HG03354 (cell line): ENCODE data around the gene VAT1L.

Experiments used
- ATAC-seq: cut with Tn5 transposase; IDR thresholded peaks from one replicate; pipeline ENCODE4 v1.9.1; 2021; ENCODE audit warnings: mild to moderate bottlenecking; ENCODE audit not compliant: unreplicated experiment, poor library complexity, severe bottlenecking

The VAT1L gene

DNA sequence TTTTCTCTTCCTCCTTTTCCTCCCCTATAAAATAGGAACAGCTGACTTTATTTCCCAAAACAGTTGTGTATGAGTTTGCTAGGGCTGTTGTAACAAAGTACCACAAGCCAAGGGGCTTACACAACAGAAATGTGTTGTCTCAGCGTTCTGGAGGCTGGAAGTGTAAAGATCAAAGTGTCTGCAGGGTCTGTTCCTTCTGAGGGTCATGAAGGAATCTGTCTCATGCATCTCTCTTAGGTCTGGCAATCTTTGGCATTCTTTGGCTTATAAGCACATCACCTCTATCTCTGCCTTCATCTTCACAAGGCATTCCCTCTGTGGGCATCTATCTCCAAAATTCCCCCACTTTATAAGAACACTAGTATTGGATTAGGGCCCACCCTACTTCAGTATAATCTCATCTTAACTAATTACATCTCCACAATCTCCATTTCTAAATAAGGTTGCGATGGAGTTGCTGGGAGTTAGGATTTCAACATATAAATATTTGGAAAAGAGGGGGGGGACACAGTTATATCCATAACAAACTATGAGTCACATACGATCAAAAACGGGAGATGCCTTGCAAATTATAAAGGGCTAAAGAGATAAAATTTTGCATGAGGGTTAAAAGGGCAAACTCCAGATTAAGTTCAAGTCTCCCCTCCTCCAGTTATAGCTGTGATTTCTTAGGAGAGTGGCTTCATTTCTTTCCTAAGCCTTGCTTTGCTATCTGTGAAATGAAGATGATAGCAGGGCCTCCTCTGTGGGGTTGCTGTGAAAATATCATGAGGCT lies 109.7 kb downstream of the VAT1L start:
- no peak for ATAC-seq

DNA sequence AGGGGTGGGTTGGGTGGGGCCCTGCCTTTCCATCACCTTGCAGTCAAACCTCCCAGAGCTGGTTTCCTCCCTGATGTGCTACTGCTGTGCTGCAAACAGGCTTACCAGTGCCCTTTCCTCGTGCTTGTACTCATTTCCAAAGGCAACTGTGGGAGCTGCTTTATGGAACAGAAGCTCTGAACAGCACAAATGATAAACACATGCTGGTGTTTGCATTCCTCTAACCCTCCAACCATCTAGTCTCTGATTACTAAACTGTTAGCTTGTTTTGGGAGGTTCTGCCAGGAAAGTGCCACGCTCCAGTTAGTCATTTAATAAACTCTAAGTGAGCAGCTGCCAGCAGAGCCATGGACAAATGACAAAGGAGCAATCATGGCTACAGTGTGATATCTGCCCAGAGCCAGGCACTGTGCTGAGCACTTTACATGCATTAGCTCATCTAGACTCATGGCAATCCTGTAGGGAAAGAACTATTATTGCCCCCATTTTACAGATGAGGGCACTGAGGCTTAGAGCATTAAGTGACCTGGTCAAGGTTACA lies 110.4 kb downstream of the VAT1L start:
- ATAC-seq: no peak

DNA sequence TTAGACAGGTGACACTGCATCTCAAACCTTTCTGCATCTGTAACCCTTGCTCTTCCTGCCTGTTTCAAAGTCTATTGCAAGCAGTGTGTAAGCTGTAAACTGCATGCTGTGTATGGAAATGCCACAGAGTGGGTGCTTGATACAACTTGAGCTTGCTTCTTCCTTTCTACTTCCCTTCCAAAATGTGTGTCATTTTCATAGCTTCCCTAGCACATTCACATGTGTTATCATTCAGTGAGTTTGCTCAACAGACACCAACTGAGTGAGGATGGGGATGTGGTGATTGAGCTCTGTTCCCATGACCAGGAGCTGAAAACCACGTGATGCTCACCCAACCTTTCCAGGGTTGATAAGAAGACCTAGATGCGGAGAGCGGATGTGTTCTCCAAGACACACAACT lies 111.1 kb downstream of the VAT1L start:
- no peak for ATAC-seq

DNA sequence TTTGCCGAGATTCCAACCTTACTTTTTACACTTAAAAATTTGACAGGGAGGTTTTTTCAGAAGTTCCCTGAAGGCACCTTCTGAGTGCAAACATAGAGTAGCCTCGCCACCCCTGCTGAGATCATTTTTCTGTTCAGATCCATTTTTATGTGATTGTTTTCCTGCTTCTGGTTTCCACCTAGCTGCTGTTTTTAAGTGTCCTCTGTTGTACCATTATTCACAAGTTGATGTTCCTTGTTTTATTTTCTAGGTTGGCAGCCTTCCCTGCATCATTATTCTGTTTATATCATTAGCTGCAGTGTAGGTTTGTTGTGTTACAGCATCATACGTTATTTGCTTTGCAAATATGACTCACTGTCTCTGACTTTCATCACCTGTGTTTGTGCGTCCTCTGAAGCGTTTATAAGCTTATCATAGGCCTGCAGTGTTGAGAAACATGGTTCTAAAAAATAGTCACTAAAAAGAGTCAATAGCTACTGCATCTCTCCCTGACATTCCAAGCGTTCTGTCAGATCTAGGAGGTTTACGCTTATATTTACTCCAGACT lies 117.1 kb downstream of the VAT1L start:
- no peak for ATAC-seq

- no peak for ATAC-seq
Observed at GRCh38 chr16:77910021-77910420, 121.7 kb downstream of the VAT1L start.

DNA sequence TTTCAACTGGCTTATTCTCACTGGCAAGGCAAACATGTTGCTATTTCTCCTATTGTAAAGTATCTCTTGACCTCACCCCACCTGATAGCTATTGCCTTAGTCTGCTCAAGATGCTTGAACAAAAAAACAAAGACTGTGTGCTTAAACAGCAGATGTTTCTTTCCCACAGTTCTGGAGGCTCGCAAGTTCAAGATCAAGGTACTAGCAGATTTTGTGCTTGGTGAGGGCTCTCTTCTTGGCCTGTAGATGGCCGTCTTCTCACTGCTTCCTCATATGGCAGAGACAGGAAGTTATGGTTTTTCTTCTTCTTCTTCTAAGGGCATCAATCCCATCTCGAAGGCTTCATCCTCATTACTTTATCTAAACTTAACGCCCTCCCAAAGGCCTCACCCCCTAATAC lies 124.3 kb downstream of the VAT1L start:
- ATAC-seq: no peak

DNA sequence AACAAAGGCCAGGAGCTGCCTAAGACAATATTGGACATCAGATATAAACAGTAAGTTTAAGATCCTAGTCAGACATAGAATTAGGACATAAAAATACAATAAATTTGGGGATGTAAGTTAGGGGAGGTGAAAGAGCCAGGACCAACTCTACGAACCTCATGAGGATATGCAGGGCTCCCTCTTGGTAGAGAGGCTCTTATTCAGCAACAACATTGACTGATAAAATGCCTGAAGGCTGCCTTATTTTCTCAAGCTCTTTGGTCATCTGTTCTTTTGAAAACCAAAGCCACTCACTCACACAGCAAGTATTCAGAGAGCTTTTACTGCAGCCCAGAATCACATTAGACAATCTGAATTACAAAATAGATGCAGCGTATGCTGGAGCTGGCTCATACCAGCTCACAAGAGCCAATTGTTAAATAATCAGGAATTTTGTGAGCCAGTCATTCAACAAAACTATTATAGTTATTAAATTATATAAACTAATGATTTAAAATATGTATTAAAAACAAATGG lies 125.4 kb downstream of the VAT1L start:
- no peak for ATAC-seq

DNA sequence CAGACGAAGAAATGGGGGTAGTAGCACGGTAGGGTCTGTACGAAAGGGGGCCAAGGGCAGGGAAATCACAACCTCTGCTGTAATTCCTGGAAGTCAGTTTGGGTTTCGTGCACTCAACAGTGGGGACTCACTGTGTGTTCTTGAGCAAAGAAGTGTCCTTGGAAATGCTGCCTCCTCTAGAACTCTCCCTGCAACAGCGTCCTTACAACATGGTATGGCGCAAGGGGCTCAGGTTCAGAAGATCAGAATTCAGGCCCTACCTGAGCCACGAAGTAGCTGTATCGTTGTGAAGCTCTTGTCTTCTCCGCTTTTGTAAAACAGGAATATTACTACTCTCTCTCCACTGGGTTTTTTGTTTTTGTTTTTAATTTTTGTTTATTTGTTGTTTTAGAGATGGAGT lies 127.7 kb downstream of the VAT1L start:
- ATAC-seq: no peak

DNA sequence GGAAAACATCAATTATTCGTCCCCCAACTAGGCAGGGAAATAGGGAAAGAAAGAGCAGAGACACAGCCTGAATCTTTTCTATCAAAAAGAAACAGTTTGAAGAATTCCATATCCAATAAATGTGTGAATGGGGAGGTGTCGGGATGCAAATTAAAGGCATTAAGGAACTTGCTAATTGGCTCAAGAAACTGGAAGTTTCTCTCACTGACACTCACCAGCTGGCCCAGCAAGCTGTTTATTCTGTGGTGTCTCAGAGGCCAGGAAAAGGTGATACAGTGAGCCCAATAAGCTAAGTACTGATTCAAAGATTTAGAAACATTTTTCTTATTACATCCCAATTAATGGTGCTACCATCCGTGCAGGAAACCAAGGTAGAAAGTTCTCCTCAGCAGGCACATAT lies 129.6 kb downstream of the VAT1L start:
- no peak for ATAC-seq

GRCh38 chr16:77918809-77919707 lies 130.7 kb downstream of the VAT1L start:
- ATAC-seq: no peak

DNA sequence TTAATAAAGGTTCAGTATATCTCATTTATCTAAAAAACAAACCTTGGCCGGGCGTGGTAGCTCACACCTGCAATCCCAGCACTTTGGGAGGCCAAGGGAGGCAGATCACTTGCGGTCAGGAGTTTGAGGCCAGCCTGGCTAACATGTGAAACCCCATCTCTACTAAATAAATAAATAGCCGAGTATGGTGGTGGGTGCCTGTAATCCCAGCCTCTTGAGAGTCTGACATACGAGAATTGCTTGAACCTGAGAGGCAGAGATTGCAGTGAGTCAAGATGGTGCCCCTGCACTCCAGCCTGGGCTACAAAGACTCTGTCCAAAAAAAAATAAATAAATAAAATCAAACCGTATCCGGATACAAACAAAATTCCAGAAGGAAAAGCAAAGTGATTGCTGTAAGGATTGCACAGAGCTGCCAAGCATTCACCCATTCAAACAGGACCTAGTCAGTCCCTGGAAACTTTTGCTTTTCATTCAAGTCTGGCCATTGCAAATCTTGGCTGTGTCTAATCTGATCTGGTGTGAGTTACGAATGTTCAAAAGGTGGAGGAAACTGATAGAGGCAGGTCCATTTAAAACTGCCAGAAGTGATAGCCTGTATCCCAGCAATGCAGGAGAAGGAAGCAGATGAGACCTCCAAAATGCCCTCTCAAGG lies 131.5 kb downstream of the VAT1L start:
- no peak for ATAC-seq

GRCh38 chr16:77920984-77921383 lies 132.6 kb downstream of the VAT1L start:
- ATAC-seq: no peak

DNA sequence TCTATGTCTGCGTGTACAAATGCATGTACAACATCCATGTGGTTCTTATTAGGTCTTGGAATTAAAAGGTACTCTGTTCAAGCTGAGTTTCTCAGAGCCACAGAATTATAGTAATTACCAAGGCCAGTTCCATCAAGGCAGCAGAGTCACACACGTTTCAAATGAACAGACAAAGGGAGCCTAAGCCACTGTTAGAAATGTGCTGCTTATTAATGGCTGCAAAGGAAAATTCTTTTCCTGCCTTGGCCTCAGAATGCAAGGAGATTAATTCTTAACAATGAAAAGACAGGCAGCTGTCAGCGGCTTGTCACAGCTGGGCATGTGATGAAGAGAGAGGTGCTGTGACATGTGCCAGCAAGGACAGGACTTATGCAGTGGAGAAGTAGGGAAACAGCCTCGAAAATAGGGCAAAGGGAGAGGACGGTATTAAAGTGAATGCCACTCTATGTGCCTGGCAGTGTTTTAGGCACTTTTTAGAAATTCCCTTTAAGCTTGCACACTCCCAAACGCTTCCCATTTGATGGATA lies 133.9 kb downstream of the VAT1L start:
- ATAC-seq: no peak

GRCh38 chr16:77925531-77925930 lies 137.2 kb downstream of the VAT1L start:
- no peak for ATAC-seq

GRCh38 chr16:77928096-77928495 lies 139.7 kb downstream of the VAT1L start:
- ATAC-seq: no peak

DNA sequence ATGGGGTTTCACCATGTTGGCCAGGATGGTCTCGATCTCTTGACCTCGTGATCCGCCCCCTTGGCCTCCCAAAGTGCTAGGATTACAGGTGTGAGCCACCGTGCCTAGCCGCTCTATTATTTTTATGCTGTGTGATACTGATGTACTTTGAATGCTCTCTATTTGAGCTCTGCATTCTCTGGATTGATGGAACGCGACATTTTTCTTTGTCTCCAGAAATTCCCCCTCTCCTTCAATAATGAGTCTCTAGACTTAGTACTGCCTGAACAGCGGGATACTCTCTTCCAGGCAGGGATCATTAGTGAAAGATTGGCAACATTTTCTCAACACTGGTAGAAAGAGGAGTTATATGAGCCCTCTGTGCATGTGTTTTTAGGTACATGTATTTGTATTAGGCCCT lies 140.6 kb downstream of the VAT1L start:
- ATAC-seq: no peak

- no peak for ATAC-seq
Observed at GRCh38 chr16:77931058-77931457, 142.7 kb downstream of the VAT1L start.

GRCh38 chr16:77937473-77938149 lies 149.2 kb downstream of the VAT1L start:
- ATAC-seq: no peak

DNA sequence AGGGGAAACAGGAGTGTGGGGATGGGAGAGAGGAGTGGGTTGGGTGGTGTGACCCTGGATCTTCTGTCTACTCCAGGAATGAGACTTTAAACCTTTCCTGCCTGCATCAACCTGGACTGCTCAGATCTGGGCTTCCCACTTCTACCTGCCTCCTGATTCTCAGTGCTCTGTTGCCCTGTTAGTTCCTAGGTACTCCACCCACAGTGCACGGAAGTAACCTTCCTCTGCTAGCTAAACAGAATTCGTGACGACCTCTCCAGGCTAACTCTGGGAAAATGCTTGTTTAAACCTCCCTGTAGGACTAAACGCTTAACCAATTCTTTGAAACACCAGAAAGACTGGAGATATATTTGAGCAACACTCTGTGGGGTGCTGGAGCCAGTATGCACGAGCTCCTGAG lies 150.5 kb downstream of the VAT1L start:
- no peak for ATAC-seq
